NOMO-1 treated with dmso at 0.1 percent for 144 hours (cell line): ENCODE data around the gene DHFR.
A peak's percentile ranks its signal among the peaks of the same experiment; 100 is the strongest.
"Not testable (repeated sequence)": the region's sequence is repeated elsewhere in the genome, so short reads cannot be mapped to it uniquely, and the experiment has no call there.

Experiments used
- DNase-seq: peaks from one replicate; lab custom pipeline; 2025; ENCODE audit not compliant: unreplicated experiment; lab: John Stamatoyannopoulos, UW

Gene DHFR

GRCh38 chr5:80654391-80655230 lies at the start of gene DHFR, which contains the start of gene MSH3:
Gene DHFR (minus strand): TSS chr5:80654983. CDS start chr5:80654489, 494 bp downstream.
Gene MSH3 (plus strand): TSS chr5:80654652. CDS start chr5:80654728, 76 bp downstream.
- DNase-seq, result peak; percentile 93

- DNase-seq, result no peak
These were observed 49.4 kb upstream of the DHFR start for GRCh38 chr5:80704221-80704620.

GRCh38 chr5:80703747-80704146 lies 49.0 kb upstream of the DHFR start:
- no peak for DNase-seq

GRCh38 chr5:80703291-80703690 lies 48.5 kb upstream of the DHFR start:
- no peak for DNase-seq

- no peak for DNase-seq
These were observed 46.8 kb upstream of the DHFR start for GRCh38 chr5:80701597-80701996.

- no peak for DNase-seq
These were observed 43.6 kb upstream of the DHFR start for GRCh38 chr5:80698369-80698768.

- DNase-seq, result no peak
These were observed 42.3 kb upstream of the DHFR start for GRCh38 chr5:80697100-80697499.

GRCh38 chr5:80696450-80696849 lies 41.7 kb upstream of the DHFR start:
- no peak for DNase-seq

- no peak for DNase-seq
These were observed 40.9 kb upstream of the DHFR start for GRCh38 chr5:80695666-80696065.

- DNase-seq, result no peak
These were observed 34.8 kb upstream of the DHFR start for GRCh38 chr5:80689627-80690026.

GRCh38 chr5:80688648-80689420 lies 34.1 kb upstream of the DHFR start:
- DNase-seq, result no peak

- no peak for DNase-seq
These were observed 32.0 kb upstream of the DHFR start for GRCh38 chr5:80686757-80687156.

GRCh38 chr5:80676706-80677105 lies 21.9 kb upstream of the DHFR start:
- DNase-seq, result no peak

GRCh38 chr5:80672140-80672736 lies 17.5 kb upstream of the DHFR start:
- peak; percentile 16 for DNase-seq

- DNase-seq, result no peak
These were observed 13.5 kb upstream of the DHFR start for GRCh38 chr5:80668016-80668969.

- DNase-seq, result no peak
These were observed 12.6 kb upstream of the DHFR start for GRCh38 chr5:80667384-80667783.

- no peak for DNase-seq
These were observed 10.3 kb upstream of the DHFR start for GRCh38 chr5:80665057-80665456.

GRCh38 chr5:80662108-80662507 lies 7.3 kb upstream of the DHFR start:
- no peak for DNase-seq

GRCh38 chr5:80660661-80661060 lies 5.9 kb upstream of the DHFR start:
- not testable (repeated sequence) for DNase-seq

GRCh38 chr5:80659106-80659505 lies 4.3 kb upstream of the DHFR start:
- no peak for DNase-seq

GRCh38 chr5:80656425-80656824 lies 1.6 kb upstream of the DHFR start:
- no peak for DNase-seq
